C4-2B (cell line): Measurements from ENCODE around the gene NEGR1.

Experiments used
- CTCF ChIP-seq: fragments of 450-650 bp; conservative IDR thresholded peaks from 2 replicates; pipeline ENCODE4 v1.5.1; 2017; ENCODE audit warnings: mild to moderate bottlenecking
- ZFX ChIP-seq: fragments of 450-650 bp; IDR thresholded peaks from 2 replicates; pipeline ENCODE4 v1.6.1; 2017

- TF ChIP-seq CTCF (no peak), ZFX (no peak)
Observed at GRCh38 chr1:71438626-71439025, 843.7 kb downstream of the NEGR1 start.
